GM23248 (cell line): ENCODE results near the gene MAP3K10.

Experiments used
- EZH2 ChIP-seq: fragments of 200-600 bp; sonication (generic); IDR thresholded peaks from 2 replicates; pipeline ENCODE4 v1.6.1; 2018; ENCODE audit warnings: antibody characterized with exemption, mild to moderate bottlenecking; ENCODE audit not compliant: insufficient read depth, poor library complexity, severe bottlenecking
- EZH2phosphoT487 ChIP-seq: fragments of 200-600 bp; sonication (generic); IDR thresholded peaks from 2 replicates; pipeline ENCODE4 v1.6.1; 2018; ENCODE audit warnings: antibody characterized with exemption, moderate library complexity, mild to moderate bottlenecking, low read depth; ENCODE audit not compliant: insufficient read depth

DNA sequence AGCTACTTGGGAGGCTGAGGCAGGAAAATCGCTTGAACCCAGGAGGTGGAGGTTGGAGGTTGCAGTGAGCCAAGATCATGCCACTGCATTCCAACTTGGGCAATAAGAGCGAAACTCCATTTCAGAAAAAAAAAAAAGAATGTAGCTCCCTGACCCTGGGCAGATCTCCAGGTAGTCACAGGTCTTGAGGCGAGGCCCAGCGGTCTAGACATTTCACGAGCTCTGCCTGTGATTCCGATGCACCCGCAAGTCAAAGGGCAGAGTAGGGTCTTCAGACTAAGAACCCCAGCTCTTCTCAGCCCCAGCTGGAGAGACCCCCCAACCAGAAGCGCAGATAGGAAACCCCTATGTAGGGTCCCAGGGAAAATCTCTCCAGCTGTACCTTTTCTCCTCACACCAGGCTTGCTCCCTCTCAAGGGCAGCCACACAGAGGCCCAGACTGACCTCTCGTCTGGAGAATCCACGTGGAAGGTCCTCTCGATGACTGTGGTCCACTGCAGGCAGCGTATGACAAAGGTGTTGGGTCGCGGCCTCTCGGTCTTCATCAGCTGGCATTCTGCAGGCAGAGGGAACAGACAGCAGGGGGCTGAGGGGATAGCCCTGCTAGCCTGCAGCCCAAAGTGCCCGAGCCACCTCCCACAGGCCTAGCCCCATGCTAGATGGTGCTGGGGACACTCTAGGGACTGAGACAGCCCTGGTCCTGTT, 63.6 kb downstream of the MAP3K10 start:
- TF ChIP-seq EZH2 = no peak
- no peak for TF ChIP-seq EZH2phosphoT487
